ENCODE measurements around the gene ZNF827. TPM values are rescaled to one million over a fixed set of nuclear protein-coding genes. Genes with fewer than 3 reads are reported as not detected.

Gene ZNF827
- total RNA-seq, 1 donor from 2014 or later = 116 TPM

- DNase-seq (ENCODE audit: low spot score in 2 of 2, unreplicated experiment in 2 of 2) = no peak
- Mint-ChIP-seq H3K36me3 (peaks cover 38% of the 10 kb centered on the region), H3K9me3 (no peaks in the 10 kb centered on the region), H3K4me3 (no peak overlapping the region), H3K27me3 (ENCODE audit: low read depth) (no peaks in the 10 kb centered on the region), H3K27ac (peak overlapping the region; percentile 50), H3K4me1 (peaks cover 18% of the 10 kb centered on the region)
- no peak for TF ChIP-seq CTCF (IDR thresholded peaks at IDR 0.05; ENCODE audit: unreplicated experiment)
These were observed 114.2 kb downstream of the ZNF827 start for GRCh38 chr4:145824463-145824862.

GRCh38 chr4:145823743-145824142, 114.9 kb downstream of the ZNF827 start:
- H3K36me3 Mint-ChIP-seq = peaks cover 38% of the 10 kb centered on the region
- TF ChIP-seq CTCF (IDR thresholded peaks at IDR 0.05; ENCODE audit: unreplicated experiment) = no peak
- H3K27ac Mint-ChIP-seq = no peak overlapping the region
- peaks cover 12% of the 10 kb centered on the region for H3K4me1 Mint-ChIP-seq
- H3K4me3 Mint-ChIP-seq = no peak overlapping the region
- H3K9me3 Mint-ChIP-seq = no peaks in the 10 kb centered on the region
- DNase-seq (ENCODE audit: low spot score in 2 of 2, unreplicated experiment in 2 of 2) = no peak
- no peaks in the 10 kb centered on the region for H3K27me3 Mint-ChIP-seq (ENCODE audit: low read depth)

GRCh38 chr4:145822581-145822980, 116.0 kb downstream of the ZNF827 start:
- H3K27ac Mint-ChIP-seq = no peak overlapping the region

GRCh38 chr4:145822181-145822580, 116.4 kb downstream of the ZNF827 start:
- Mint-ChIP-seq H3K9me3 (no peaks in the 10 kb centered on the region), H3K27me3 (ENCODE audit: low read depth) (no peaks in the 10 kb centered on the region), H3K36me3 (peaks cover 45% of the 10 kb centered on the region), H3K4me3 (no peak overlapping the region), H3K27ac (peak overlapping the region; percentile 24), H3K4me1 (peaks cover 9% of the 10 kb centered on the region)
- no peak for DNase-seq (ENCODE audit: low spot score in 2 of 2, unreplicated experiment in 2 of 2)
- TF ChIP-seq CTCF (IDR thresholded peaks at IDR 0.05; ENCODE audit: unreplicated experiment) = no peak

More at GRCh38 chr4:145822581-145822980, 116.0 kb downstream of the ZNF827 start:
- Mint-ChIP-seq H3K9me3 (no peaks in the 10 kb centered on the region), H3K27me3 (ENCODE audit: low read depth) (no peaks in the 10 kb centered on the region), H3K4me1 (peaks cover 9% of the 10 kb centered on the region), H3K4me3 (no peak overlapping the region), H3K36me3 (peaks cover 41% of the 10 kb centered on the region)
- TF ChIP-seq CTCF (IDR thresholded peaks at IDR 0.05; ENCODE audit: unreplicated experiment) = no peak
- no peak for DNase-seq (ENCODE audit: low spot score in 2 of 2, unreplicated experiment in 2 of 2)

- DNase-seq (ENCODE audit: low spot score in 2 of 2, unreplicated experiment in 2 of 2) = no peak
- Mint-ChIP-seq H3K36me3 (peaks cover 44% of the 10 kb centered on the region), H3K9me3 (no peaks in the 10 kb centered on the region), H3K27me3 (ENCODE audit: low read depth) (no peaks in the 10 kb centered on the region), H3K4me1 (peaks cover 9% of the 10 kb centered on the region), H3K27ac (peak overlapping the region; percentile 24), H3K4me3 (no peak overlapping the region)
- no peak for TF ChIP-seq CTCF (IDR thresholded peaks at IDR 0.05; ENCODE audit: unreplicated experiment)
These were observed 116.9 kb downstream of the ZNF827 start for GRCh38 chr4:145821766-145822165.

- Mint-ChIP-seq H3K27ac (peak overlapping the region; percentile 43), H3K36me3 (peaks cover 46% of the 10 kb centered on the region)
These were observed 118.2 kb downstream of the ZNF827 start for GRCh38 chr4:145820407-145820806.

More at GRCh38 chr4:145820407-145820806, 118.2 kb downstream of the ZNF827 start:
- DNase-seq (ENCODE audit: low spot score in 2 of 2, unreplicated experiment in 2 of 2) = no peak
- Mint-ChIP-seq H3K4me1 (peaks cover 9% of the 10 kb centered on the region), H3K27me3 (ENCODE audit: low read depth) (no peaks in the 10 kb centered on the region), H3K9me3 (no peaks in the 10 kb centered on the region), H3K4me3 (no peak overlapping the region)
- no peak for TF ChIP-seq CTCF (IDR thresholded peaks at IDR 0.05; ENCODE audit: unreplicated experiment)

Data from mesothelial cell of epicardium (in vitro differentiated cells).